ENCODE data around the gene SH2B2.
A peak's percentile ranks its signal among the peaks of the same experiment; 100 is the strongest.

SH2B2 gene

GRCh38 chr7:102261451-102261850, 25.2 kb upstream of the SH2B2 start:
- in situ Hi-C loops (cut with HindIII; ENCODE audit: low pct_ligation_motif_present, low pct_unique_long_range_greater_than_20kb, low sequenced_read_pairs), result no loop called here
- no peak for DNase-seq

GRCh38 chr7:102262546-102262945, 24.1 kb upstream of the SH2B2 start:
- in situ Hi-C loops (cut with HindIII; ENCODE audit: low pct_ligation_motif_present, low pct_unique_long_range_greater_than_20kb, low sequenced_read_pairs), result no loop called here
- no peak for DNase-seq

- no peak for DNase-seq
- in situ Hi-C loops (cut with HindIII; ENCODE audit: low pct_ligation_motif_present, low pct_unique_long_range_greater_than_20kb, low sequenced_read_pairs), result no loop called here
These were observed 22.2 kb upstream of the SH2B2 start for GRCh38 chr7:102264367-102264891.

DNA sequence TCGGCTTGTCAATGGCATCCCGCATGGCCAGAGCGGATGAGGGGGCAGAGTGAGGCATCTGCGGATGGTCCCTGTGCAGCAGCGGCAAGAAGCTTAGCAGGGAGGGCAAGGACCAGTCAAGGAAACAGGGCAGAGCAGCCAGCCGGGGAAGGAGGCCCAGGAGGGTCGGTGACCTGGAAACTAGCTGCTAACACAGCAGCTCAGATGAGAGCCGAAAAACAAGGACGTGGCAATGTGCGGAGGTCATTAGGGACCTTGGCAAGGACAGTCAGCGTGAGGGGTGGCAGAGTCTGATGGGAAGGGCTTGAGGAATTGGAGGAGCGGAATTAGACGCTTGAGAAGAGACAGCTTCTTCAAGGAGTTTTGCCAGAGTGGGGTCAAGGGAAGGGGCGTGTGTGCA, 20.1 kb upstream of the SH2B2 start:
- no peak for DNase-seq
- in situ Hi-C loops (cut with HindIII; ENCODE audit: low pct_ligation_motif_present, low pct_unique_long_range_greater_than_20kb, low sequenced_read_pairs), result no loop called here

- in situ Hi-C loops (cut with HindIII; ENCODE audit: low pct_ligation_motif_present, low pct_unique_long_range_greater_than_20kb, low sequenced_read_pairs), result no loop called here
- no peak for DNase-seq
These were observed 18.0 kb upstream of the SH2B2 start for GRCh38 chr7:102268635-102269034.

- no peak for DNase-seq
- in situ Hi-C loops (cut with HindIII; ENCODE audit: low pct_ligation_motif_present, low pct_unique_long_range_greater_than_20kb, low sequenced_read_pairs), result no loop called here
These were observed 16.3 kb upstream of the SH2B2 start for GRCh38 chr7:102270178-102270887.

DNA sequence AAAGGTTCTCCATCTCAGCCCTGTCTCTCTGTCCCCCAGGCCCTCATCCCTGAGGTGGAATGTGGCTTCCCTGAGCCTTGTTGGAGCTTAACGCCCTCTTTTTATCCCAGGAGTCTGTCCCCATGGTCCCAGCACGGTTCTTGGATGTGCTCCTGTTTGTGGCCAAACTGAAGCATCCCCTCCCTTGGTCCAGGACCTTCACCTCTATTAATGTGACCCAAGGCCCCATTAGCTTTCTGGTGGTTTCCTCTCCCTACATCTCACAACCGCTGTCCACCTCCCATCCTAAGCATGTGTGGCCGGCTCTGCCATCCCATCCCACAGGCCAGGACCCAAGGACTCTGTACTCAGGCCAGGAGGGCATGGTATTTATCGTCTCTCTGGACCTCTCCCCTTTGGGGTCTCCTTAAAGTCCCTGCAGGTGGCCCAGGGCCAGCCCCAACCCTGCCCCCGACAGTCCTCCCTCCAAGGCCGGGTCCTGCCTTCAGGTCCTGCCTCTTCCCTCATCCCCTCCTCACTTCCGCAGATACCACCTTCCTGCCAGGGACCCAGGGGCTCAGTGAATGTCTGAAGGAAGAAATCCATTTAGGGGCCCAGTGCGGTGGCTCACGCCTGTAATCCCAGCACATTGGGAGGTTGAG, 15.4 kb upstream of the SH2B2 start:
- no peak for DNase-seq
- in situ Hi-C loops (cut with HindIII; ENCODE audit: low pct_ligation_motif_present, low pct_unique_long_range_greater_than_20kb, low sequenced_read_pairs), result no loop called here

GRCh38 chr7:102272075-102272916, 14.4 kb upstream of the SH2B2 start:
- peak; percentile 87 for DNase-seq
- in situ Hi-C loops (cut with HindIII; ENCODE audit: low pct_ligation_motif_present, low pct_unique_long_range_greater_than_20kb, low sequenced_read_pairs), result no loop called here

DNA sequence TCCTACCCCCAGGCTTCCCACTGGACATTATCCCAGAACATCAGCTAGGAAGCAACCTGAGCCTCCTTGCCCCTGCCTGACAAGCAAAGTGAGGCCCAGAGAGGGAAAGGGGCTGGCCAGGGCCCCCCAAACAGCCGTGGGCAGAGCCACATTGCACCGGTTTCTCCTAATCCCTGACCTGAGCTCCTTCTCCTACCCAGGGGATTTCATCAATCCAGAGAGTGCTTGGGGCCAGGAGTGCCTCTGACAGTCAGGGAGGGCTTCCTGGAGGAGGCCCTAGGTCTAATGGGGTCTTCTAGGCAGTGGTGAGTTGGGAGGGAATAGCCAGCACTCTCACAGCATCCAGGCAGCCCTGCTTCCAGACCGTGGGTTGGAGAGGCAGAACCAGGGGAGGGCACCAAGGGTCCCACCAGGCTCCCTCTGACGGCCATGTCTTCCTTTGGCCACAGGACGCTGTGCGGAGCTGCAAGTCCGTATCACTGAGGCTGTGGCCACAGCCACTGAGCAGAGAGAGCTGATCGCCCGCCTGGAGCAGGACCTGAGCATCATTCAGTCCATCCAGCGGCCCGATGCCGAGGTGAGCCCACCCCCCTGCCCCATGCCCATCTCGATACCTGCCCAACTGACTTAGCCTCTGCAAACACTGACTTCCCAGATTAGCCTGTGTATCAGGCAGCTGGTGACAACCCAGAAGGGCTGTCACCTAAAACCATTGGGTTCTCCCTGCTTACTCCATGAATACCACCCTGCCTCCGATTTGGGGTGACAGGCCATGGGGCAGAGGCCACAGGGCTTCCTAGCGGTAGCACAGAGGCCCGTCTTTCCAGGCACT, 13.5 kb upstream of the SH2B2 start:
- in situ Hi-C loops (cut with HindIII; ENCODE audit: low pct_ligation_motif_present, low pct_unique_long_range_greater_than_20kb, low sequenced_read_pairs), result no loop called here

DNA sequence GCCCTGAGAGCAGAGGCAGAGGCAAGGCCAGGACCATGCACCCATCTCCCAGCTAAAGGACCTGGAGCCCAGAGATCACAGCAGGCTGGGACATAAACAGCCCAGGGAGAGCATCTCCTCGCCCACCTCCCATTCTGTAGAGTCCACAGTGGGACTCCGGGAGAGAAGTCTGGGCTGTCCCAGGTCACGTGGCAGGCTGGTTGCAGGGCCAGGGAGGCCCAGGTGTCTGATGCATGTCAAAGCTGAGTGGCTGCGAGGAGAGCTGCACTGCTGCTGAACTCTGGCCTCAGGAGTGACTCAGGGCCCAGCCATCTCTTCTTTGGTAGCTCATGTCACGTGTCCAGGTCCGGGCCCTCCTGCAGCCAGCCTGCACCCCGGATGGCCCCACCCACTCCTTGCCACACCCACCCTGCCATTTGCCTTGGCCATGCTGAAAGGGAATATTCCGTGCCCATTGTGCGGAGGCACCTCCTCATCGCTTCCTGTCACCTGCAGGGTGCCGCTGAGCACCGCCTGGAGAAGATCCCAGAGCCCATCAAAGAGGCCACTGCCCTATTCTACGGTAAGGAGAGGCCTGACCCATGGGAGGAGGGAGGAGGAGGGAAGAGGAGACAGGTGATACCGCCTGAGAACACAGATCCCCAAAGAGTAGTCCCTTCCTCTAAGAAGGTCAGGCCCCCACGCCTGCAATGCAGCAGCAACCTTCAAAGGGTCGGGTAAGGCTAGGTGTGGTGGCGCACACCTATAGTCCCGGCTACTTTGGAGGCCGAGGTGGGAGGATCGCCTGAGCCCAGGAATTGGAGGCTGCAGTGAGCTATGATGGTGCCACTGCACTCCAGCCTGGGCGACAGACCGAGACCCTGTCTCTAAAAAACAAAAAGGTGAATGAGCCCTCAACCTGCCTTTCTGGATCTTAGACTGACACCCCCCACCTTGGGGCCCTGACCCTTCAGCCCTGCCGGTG, 12.6 kb upstream of the SH2B2 start:
- in situ Hi-C loops (cut with HindIII; ENCODE audit: low pct_ligation_motif_present, low pct_unique_long_range_greater_than_20kb, low sequenced_read_pairs), result no loop called here
- DNase-seq, result peak; percentile 94

More for the DNA sequence above, 13.5 kb upstream of the SH2B2 start:
- no peak for DNase-seq

DNA sequence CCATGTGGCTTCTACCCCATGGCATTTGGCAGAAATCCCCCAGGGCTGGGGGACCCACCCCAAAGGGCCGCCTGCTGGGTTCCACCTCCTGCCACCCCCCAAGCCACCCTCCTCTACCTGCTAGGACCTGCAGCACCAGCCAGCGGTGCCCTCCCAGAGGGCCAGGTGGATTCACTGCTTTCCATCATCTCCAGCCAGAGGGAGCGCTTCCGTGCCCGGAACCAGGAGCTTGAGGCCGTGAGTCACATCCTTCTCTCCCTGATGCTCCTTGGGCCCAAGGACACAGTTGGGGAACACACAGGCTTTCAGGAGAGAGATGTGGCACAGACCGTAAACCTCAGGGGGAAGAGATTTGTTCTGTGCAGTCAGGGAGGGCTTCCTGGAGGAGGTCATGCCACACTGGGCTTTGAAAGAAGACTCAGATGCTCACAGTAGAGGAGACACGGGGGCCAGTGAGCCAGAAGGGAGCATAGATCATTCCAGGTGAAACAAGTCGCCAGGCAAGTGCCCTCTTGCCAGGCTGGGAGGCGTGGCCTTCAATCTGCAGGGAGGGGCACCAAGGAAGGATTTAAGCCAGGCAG, 11.5 kb upstream of the SH2B2 start:
- DNase-seq, result no peak
- in situ Hi-C loops (cut with HindIII; ENCODE audit: low pct_ligation_motif_present, low pct_unique_long_range_greater_than_20kb, low sequenced_read_pairs), result no loop called here

DNA sequence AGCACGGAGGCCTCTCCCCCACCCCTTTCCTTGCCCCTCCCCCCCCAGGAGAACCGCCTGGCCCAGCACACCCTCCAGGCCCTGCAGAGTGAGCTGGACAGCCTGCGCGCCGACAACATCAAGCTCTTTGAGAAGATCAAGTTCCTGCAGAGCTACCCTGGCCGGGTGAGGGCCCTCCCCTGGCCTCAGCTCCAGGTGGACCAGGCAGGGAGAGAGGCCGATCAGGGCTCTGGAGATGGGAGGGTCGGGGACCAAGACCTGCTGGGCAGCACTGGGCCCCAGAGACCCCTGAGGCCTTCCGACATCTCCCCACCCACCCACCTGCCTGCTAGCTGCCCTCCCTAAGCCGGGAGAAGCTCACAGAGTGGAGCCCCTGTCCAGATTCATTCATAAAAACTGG, 8.8 kb upstream of the SH2B2 start:
- in situ Hi-C loops (cut with HindIII; ENCODE audit: low pct_ligation_motif_present, low pct_unique_long_range_greater_than_20kb, low sequenced_read_pairs), result no loop called here

DNA sequence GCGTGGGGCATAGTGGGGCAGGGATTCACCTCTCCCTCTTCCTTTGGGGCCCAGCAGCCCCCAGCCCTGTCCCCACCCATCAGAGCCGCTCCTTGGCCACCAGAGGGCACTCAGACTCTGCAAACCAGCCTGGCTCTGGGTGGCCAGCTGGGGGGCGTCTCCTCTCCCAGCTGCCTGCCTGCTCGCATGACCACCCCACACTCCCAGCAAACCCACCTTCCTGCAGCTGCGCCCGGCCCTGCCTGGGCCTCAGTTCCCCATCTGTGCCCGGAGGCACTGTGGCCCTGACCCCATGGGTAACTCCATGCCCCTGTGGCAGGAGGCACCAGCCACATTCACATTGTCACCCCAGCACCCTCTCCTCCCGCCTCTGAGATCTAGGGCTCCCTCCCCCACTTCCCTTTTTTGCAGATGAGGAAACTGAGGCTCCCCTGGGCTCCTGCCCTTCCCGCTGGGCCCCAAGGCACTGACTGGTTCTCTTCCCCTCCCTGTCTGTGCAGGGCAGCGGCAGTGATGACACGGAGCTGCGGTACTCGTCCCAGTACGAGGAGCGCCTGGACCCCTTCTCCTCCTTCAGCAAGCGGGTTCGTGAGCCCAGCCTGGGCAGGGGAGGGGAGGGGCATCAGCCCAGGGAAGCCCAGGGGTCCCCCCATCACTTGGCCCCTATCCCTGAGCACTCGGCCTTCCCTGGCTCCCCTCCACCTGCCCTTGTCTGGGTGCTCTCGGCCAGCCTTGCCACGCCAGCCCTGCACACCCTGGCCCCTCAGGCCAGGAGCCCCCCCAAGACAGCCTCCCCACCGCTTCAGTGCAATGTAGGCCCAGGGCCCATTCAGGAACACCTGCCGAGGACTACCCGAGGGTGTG, 6.9 kb upstream of the SH2B2 start:
- DNase-seq, result peak; percentile 74
- in situ Hi-C loops (cut with HindIII; ENCODE audit: low pct_ligation_motif_present, low pct_unique_long_range_greater_than_20kb, low sequenced_read_pairs), result no loop called here

More for the DNA sequence above, 8.8 kb upstream of the SH2B2 start:
- no peak for DNase-seq

DNA sequence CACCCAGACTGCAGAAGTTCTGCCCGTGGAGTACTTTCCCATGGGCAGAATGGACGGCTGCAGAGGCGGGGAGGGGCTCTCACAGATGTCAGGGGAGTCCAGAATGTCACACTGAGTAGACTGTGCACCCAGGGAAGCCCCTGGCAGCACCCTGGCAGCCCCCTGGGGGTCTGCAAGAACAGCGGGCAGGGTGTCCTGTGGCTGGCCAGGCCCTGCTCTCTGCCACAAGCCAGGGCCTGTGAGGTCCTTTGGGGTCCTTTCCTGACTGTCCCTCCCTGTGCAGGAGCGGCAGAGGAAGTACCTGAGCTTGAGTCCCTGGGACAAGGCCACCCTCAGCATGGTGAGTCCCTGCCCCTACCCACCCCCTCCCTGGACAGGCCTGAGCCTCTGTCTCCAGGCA, 6.1 kb upstream of the SH2B2 start:
- no peak for DNase-seq

GRCh38 chr7:102281785-102282184, 4.9 kb upstream of the SH2B2 start:
- in situ Hi-C loops (cut with HindIII; ENCODE audit: low pct_ligation_motif_present, low pct_unique_long_range_greater_than_20kb, low sequenced_read_pairs), result no loop called here
- no peak for DNase-seq

More for the DNA sequence above, 6.1 kb upstream of the SH2B2 start:
- in situ Hi-C loops (cut with HindIII; ENCODE audit: low pct_ligation_motif_present, low pct_unique_long_range_greater_than_20kb, low sequenced_read_pairs), result no loop called here

All from ACHN (cell line).